ENCODE measurements around the gene ADRB2. TPM values are rescaled to one million over a fixed set of nuclear protein-coding genes. Genes with fewer than 3 reads are reported as not detected.
A peak's percentile ranks its signal among the peaks of the same experiment; 100 is the strongest.

Gene ADRB2
- polyA plus RNA-seq (2011; rRNA removed) (0.63 and 0.65 TPM in 2 replicates), polyA minus RNA-seq (2011; rRNA and poly(A)+ RNA removed) (2.6 and 3.4 TPM in 2 replicates)

DNA sequence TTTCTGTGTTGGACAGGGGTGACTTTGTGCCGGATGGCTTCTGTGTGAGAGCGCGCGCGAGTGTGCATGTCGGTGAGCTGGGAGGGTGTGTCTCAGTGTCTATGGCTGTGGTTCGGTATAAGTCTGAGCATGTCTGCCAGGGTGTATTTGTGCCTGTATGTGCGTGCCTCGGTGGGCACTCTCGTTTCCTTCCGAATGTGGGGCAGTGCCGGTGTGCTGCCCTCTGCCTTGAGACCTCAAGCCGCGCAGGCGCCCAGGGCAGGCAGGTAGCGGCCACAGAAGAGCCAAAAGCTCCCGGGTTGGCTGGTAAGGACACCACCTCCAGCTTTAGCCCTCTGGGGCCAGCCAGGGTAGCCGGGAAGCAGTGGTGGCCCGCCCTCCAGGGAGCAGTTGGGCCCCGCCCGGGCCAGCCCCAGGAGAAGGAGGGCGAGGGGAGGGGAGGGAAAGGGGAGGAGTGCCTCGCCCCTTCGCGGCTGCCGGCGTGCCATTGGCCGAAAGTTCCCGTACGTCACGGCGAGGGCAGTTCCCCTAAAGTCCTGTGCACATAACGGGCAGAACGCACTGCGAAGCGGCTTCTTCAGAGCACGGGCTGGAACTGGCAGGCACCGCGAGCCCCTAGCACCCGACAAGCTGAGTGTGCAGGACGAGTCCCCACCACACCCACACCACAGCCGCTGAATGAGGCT, at the start of gene ADRB2:
Gene ADRB2 (plus strand): TSS at position 559 of the 686 bp plus-strand sequence. CDS start 221 bp downstream, outside the sequence.
- TF ChIP-seq CTCF (IDR thresholded peaks at IDR 0.05; ENCODE audit: low read depth, low read length), result no peak
- ChIA-PET CTCF (interaction anchor here (0.5 to 2.9 kb wide), 6 partner anchors 11 to 288 kb away, joined by 3 to 20 read pairs (median 5); no protein-coding TSS in a partner anchor), POLR2A (interaction anchor here (0.8 to 1.3 kb wide), 2 partner anchors 23 to 237 kb away, joined by 3 read pairs; partner anchors contain the start of gene SH3TC2)

DNA sequence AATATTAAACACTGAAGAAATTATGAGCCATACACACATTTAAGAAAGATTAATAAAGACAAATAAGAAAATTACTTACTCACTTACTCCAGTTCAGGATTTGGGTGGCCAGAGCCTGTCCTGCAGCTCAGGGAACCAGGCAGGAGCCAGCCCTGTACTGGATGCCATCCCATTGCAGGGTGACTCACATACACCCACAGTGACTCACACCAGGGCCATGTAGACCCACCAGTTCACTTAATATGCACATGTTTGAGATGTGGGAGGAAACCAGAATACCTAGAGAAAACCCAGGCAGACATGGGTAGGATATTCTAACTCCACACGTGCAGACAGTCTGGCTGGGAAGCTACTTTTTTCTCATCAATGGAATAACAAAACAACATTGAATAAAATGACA, 49.6 kb upstream of the ADRB2 start:
- no peak overlapping the region for H3K27ac ChIP-seq (ENCODE audit: low read depth, low read length)
- no peak for TF ChIP-seq CTCF (IDR thresholded peaks at IDR 0.05; ENCODE audit: low read depth, low read length)
- no peaks in the 10 kb centered on the region for H3K9me3 ChIP-seq (ENCODE audit: control insufficient read depth, insufficient read depth, low read length)
- H3K4me3 ChIP-seq (ENCODE audit: low read depth, low read length), result no peak overlapping the region
- DNase-seq (ENCODE audit: low read depth, low spot score), result peak; percentile 41
- no peaks in the 10 kb centered on the region for H3K27me3 ChIP-seq (ENCODE audit: control insufficient read depth, insufficient read depth, low read length)
- ChIA-PET POLR2A (no interaction called here), CTCF (interaction anchor here (1.0 to 2.9 kb wide), 5 partner anchors 36 to 259 kb away, joined by 4 to 11 read pairs (median 6); no protein-coding TSS in a partner anchor)

More for the DNA sequence above, at the start of gene ADRB2:
- peak within 1 kb of the TSS; percentile 85 for H3K4me3 ChIP-seq (ENCODE audit: low read depth, low read length)
- no peaks in the 10 kb centered on the region for H3K27me3 ChIP-seq (ENCODE audit: control insufficient read depth, insufficient read depth, low read length)
- no peaks in the 10 kb centered on the region for H3K9me3 ChIP-seq (ENCODE audit: control insufficient read depth, insufficient read depth, low read length)
- DNase-seq (ENCODE audit: low read depth, low spot score), result peak; percentile 79
- H3K27ac ChIP-seq (ENCODE audit: low read depth, low read length), result peak within 1 kb of the TSS; percentile 70

DNA sequence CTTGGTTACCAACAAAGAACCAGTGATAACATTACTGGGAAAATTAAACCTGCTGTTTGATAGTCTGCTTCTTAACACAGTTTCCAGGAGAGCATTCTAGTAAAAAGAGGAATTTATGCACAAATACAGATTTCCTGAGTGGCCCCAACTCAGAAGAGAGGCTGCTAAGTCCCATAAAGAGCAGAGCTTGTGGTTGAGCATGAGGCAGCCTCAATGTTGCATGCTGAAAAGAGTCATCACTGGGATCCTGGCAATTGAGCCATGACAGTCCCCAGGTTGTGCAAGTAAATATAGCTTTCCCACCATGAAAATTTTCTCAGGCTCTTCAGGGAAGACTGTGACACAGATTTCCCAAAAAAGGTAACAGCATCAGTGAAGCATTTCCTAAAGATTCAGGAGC, 47.5 kb upstream of the ADRB2 start:
- DNase-seq (ENCODE audit: low read depth, low spot score), result no peak
- H3K27me3 ChIP-seq (ENCODE audit: control insufficient read depth, insufficient read depth, low read length), result no peaks in the 10 kb centered on the region

DNA sequence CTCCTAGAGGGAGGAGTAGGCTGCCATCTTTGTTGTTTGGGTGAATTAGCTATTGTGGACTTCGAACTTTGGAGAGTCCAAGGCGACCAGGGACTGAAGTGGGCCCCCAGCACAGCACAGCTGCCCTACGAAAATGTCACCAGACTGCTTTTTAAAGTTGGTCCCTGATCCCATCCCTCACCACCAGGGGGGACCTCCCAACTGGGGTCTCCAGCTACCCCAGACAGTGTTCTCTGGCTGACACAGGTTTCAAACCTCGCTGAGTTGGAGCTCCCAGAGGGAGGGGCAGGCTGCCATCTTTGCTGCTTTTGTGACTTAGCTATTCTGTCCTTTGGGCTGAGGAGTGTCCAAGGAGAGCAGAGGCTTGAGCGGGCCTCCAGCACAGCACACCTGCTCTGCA, 45.7 kb upstream of the ADRB2 start:
- no peak for TF ChIP-seq CTCF (IDR thresholded peaks at IDR 0.05; ENCODE audit: low read depth, low read length)
- no peak for DNase-seq (ENCODE audit: low read depth, low spot score)
- H3K9me3 ChIP-seq (ENCODE audit: control insufficient read depth, insufficient read depth, low read length), result no peaks in the 10 kb centered on the region
- ChIA-PET CTCF (interaction anchor here (0.7 to 1.5 kb wide), 5 partner anchors 11 to 334 kb away, joined by 3 to 5 read pairs (median 3); no protein-coding TSS in a partner anchor), POLR2A (no interaction called here)
- no peaks in the 10 kb centered on the region for H3K27me3 ChIP-seq (ENCODE audit: control insufficient read depth, insufficient read depth, low read length)
- H3K27ac ChIP-seq (ENCODE audit: low read depth, low read length), result no peak overlapping the region
- H3K4me3 ChIP-seq (ENCODE audit: low read depth, low read length), result no peak overlapping the region

More for the DNA sequence above, 47.5 kb upstream of the ADRB2 start:
- TF ChIP-seq CTCF (IDR thresholded peaks at IDR 0.05; ENCODE audit: low read depth, low read length), result no peak
- ChIA-PET CTCF (no interaction called here), POLR2A (no interaction called here)
- Histone ChIP-seq H3K4me3 (ENCODE audit: low read depth, low read length) (no peak overlapping the region), H3K27ac (ENCODE audit: low read depth, low read length) (no peak overlapping the region), H3K9me3 (ENCODE audit: control insufficient read depth, insufficient read depth, low read length) (no peaks in the 10 kb centered on the region)

- Histone ChIP-seq H3K27me3 (ENCODE audit: control insufficient read depth, insufficient read depth, low read length) (no peaks in the 10 kb centered on the region), H3K27ac (ENCODE audit: low read depth, low read length) (no peak overlapping the region), H3K4me3 (ENCODE audit: low read depth, low read length) (no peak overlapping the region), H3K9me3 (ENCODE audit: control insufficient read depth, insufficient read depth, low read length) (no peaks in the 10 kb centered on the region)
- TF ChIP-seq CTCF (IDR thresholded peaks at IDR 0.05; ENCODE audit: low read depth, low read length), result no peak
- ChIA-PET CTCF (no interaction called here), POLR2A (no interaction called here)
- no peak for DNase-seq (ENCODE audit: low read depth, low spot score)
Measured at GRCh38 chr5:148781766-148782165, 44.6 kb upstream of the ADRB2 start.

All from AG04450 (cell line).